SK-N-MC (cell line): ENCODE measurements around the gene ZBTB46.

Experiments
- DNase-seq: peaks from one replicate; pipeline ENCODE4 v3.0.0-alpha.2; 2011; ENCODE audit warnings: low read depth, low spot score
- H3K27ac ChIP-seq: fragments of 200-600 bp; sonication (generic); 2 replicates; pipeline ENCODE4 v1.5.1; 2016; ENCODE audit warnings: mixed run types
- H3K36me3 ChIP-seq: fragments of 200-600 bp; sonication (generic); 2 replicates; pipeline ENCODE4 v1.6.1; 2017; ENCODE audit warnings: antibody characterized with exemption, low read length, mixed read lengths; ENCODE audit not compliant: insufficient read depth
- H3K4me3 ChIP-seq: fragments of 200-600 bp; sonication (generic); 2 replicates; pipeline ENCODE4 v1.5.1; 2016
- H3K9ac ChIP-seq: fragments of 200-600 bp; sonication (generic); 2 replicates; pipeline ENCODE4 v1.8.0; 2017; ENCODE audit warnings: mixed run types, mixed read lengths; ENCODE audit not compliant: insufficient read length
- H3K9me3 ChIP-seq: fragments of 200-600 bp; sonication (generic); 2 replicates; pipeline ENCODE4 v1.6.1; 2017; ENCODE audit warnings: low read depth, mild to moderate bottlenecking, antibody characterized with exemption, low read length, moderate library complexity, mixed read lengths
- EZH2 ChIP-seq: fragments of 200-600 bp; sonication (generic); IDR thresholded peaks from one replicate; pipeline ENCODE4 v1.6.1; 2017; ENCODE audit warnings: antibody characterized with exemption
- FOXP2 ChIP-seq: optimal IDR thresholded peaks from 2 replicates; pipeline ENCODE3; 2011; ENCODE audit warnings: mild to moderate bottlenecking, moderate library complexity; ENCODE audit not compliant: insufficient read depth; ENCODE audit errors: extremely low read length, control extremely low read depth
- POLR2AphosphoS5 ChIP-seq: IDR thresholded peaks from 2 replicates; pipeline ENCODE4 v1.6.1; 2012; ENCODE audit warnings: mild to moderate bottlenecking, low read depth, low read length, borderline replicate concordance

The ZBTB46 gene

GRCh38 chr20:63749597-63750508 lies 81.2 kb downstream of the ZBTB46 start:
- H3K9me3 ChIP-seq, result no peaks in the 10 kb centered on the region
- H3K4me3 ChIP-seq, result no peak overlapping the region
- H3K36me3 ChIP-seq, result no peaks in the 10 kb centered on the region
- H3K9ac ChIP-seq, result no peak overlapping the region
- TF ChIP-seq EZH2 (no peak), FOXP2 (no peak), POLR2AphosphoS5 (no peak)
- no peak overlapping the region for H3K27ac ChIP-seq
- no peak for DNase-seq

- H3K36me3 ChIP-seq, result no peaks in the 10 kb centered on the region
- no peak overlapping the region for H3K9ac ChIP-seq
- TF ChIP-seq POLR2AphosphoS5 (no peak), FOXP2 (no peak), EZH2 (no peak)
Observed at GRCh38 chr20:63748934-63749270, 82.2 kb downstream of the ZBTB46 start.

GRCh38 chr20:63748070-63748933 lies 82.8 kb downstream of the ZBTB46 start:
- Histone ChIP-seq H3K9ac (no peak overlapping the region), H3K36me3 (no peaks in the 10 kb centered on the region), H3K9me3 (no peaks in the 10 kb centered on the region), H3K27ac (no peak overlapping the region), H3K4me3 (no peak overlapping the region)
- TF ChIP-seq POLR2AphosphoS5, result no peak
- no peak for TF ChIP-seq FOXP2
- no peak for TF ChIP-seq EZH2
- no peak for DNase-seq

More at GRCh38 chr20:63748934-63749270, 82.2 kb downstream of the ZBTB46 start:
- Histone ChIP-seq H3K27ac (no peak overlapping the region; the same call in 1 of the 2 replicates), H3K4me3 (no peak overlapping the region), H3K9me3 (no peaks in the 10 kb centered on the region)
- no peak for DNase-seq

- Histone ChIP-seq H3K4me3 (no peak overlapping the region), H3K36me3 (no peaks in the 10 kb centered on the region), H3K9me3 (no peaks in the 10 kb centered on the region), H3K9ac (no peak overlapping the region), H3K27ac (no peak overlapping the region)
- no peak for TF ChIP-seq EZH2
- no peak for TF ChIP-seq FOXP2
- no peak for TF ChIP-seq POLR2AphosphoS5
- no peak for DNase-seq
Observed at GRCh38 chr20:63747622-63748069, 83.4 kb downstream of the ZBTB46 start.

- no peak overlapping the region for H3K9ac ChIP-seq
- no peak overlapping the region for H3K4me3 ChIP-seq
Observed at GRCh38 chr20:63746751-63747315, 84.2 kb downstream of the ZBTB46 start.

GRCh38 chr20:63745961-63746731 lies 84.9 kb downstream of the ZBTB46 start:
- H3K27ac ChIP-seq, result peak overlapping the region; percentile 42; the same call in 1 of the 2 replicates
- no peak overlapping the region for H3K9ac ChIP-seq
- TF ChIP-seq FOXP2, result no peak
- no peak for TF ChIP-seq EZH2
- no peak for TF ChIP-seq POLR2AphosphoS5
- H3K9me3 ChIP-seq, result no peaks in the 10 kb centered on the region
- H3K4me3 ChIP-seq, result no peak overlapping the region
- DNase-seq, result no peak
- peaks cover 3% of the 10 kb centered on the region; the same call in 1 of the 2 replicates for H3K36me3 ChIP-seq

More at GRCh38 chr20:63746751-63747315, 84.2 kb downstream of the ZBTB46 start:
- Histone ChIP-seq H3K9me3 (no peaks in the 10 kb centered on the region), H3K36me3 (no peaks in the 10 kb centered on the region), H3K27ac (no peak overlapping the region)
- DNase-seq, result no peak
- TF ChIP-seq FOXP2 (no peak), POLR2AphosphoS5 (no peak), EZH2 (no peak)

- Histone ChIP-seq H3K4me3 (no peak overlapping the region), H3K9ac (no peak overlapping the region), H3K9me3 (no peaks in the 10 kb centered on the region), H3K27ac (peak overlapping the region; percentile 42; the same call in 1 of the 2 replicates), H3K36me3 (peaks cover 3% of the 10 kb centered on the region; the same call in 1 of the 2 replicates)
- TF ChIP-seq FOXP2 (no peak), EZH2 (no peak), POLR2AphosphoS5 (no peak)
- DNase-seq, result no peak
Observed at GRCh38 chr20:63745424-63745805, 85.6 kb downstream of the ZBTB46 start.
